NT2/D1 (cell line): ENCODE results near the gene FEM1C.
"Not testable (repeated sequence)": the region's sequence is repeated elsewhere in the genome, so short reads cannot be mapped to it uniquely, and the experiment has no call there.

Experiments used
- DNase-seq: peaks from one replicate; pipeline ENCODE4 v3.0.0-alpha.2; 2011; ENCODE audit warnings: low read depth, low spot score
- H3K27me3 ChIP-seq: 2 replicates; pipeline ENCODE4 v1.6.0; 2011; ENCODE audit warnings: mild to moderate bottlenecking; ENCODE audit not compliant: insufficient read length, insufficient read depth
- H3K36me3 ChIP-seq: 2 replicates; pipeline ENCODE4 v1.6.1; 2011; ENCODE audit warnings: mild to moderate bottlenecking, low read length, mixed read lengths; ENCODE audit not compliant: insufficient read depth, insufficient read length
- H3K4me1 ChIP-seq: 2 replicates; pipeline ENCODE4 v1.5.1; 2011; ENCODE audit not compliant: insufficient read depth, insufficient read length
- H3K4me3 ChIP-seq: 2 replicates; pipeline ENCODE4 v1.5.1; 2011; ENCODE audit warnings: low read depth; ENCODE audit not compliant: insufficient read length
- H3K9ac ChIP-seq: 2 replicates; pipeline ENCODE4 v1.6.0; 2011; ENCODE audit warnings: low read depth; ENCODE audit not compliant: insufficient read length
- H3K9me3 ChIP-seq: 2 replicates; pipeline ENCODE4 v1.5.1; 2011; ENCODE audit warnings: mild to moderate bottlenecking, low read length; ENCODE audit not compliant: insufficient read depth
- SUZ12 ChIP-seq: IDR thresholded peaks from 2 replicates; pipeline ENCODE4 v1.6.1; 2011; ENCODE audit not compliant: insufficient read length, insufficient read depth; ENCODE audit errors: extremely low read depth
- YY1 ChIP-seq: IDR thresholded peaks from 2 replicates; pipeline ENCODE4 v1.6.1; 2011; ENCODE audit not compliant: insufficient read length, insufficient read depth
- ZNF274 ChIP-seq: IDR thresholded peaks from 2 replicates; pipeline ENCODE4 v1.6.1; 2011; ENCODE audit warnings: mild to moderate bottlenecking, low read depth, low read length

Gene FEM1C

GRCh38 chr5:115487168-115487567 is 57.4 kb downstream of the FEM1C start:
- Histone ChIP-seq H3K36me3 (no peaks in the 10 kb centered on the region), H3K9me3 (no peaks in the 10 kb centered on the region), H3K9ac (no peak overlapping the region), H3K4me1 (no peaks in the 10 kb centered on the region), H3K27me3 (no peaks in the 10 kb centered on the region), H3K4me3 (no peak overlapping the region)
- no peak for DNase-seq
- no peak for TF ChIP-seq YY1
- no peak for TF ChIP-seq ZNF274
- no peak for TF ChIP-seq SUZ12

GRCh38 chr5:115486728-115487127 is 57.8 kb downstream of the FEM1C start:
- Histone ChIP-seq H3K9me3 (no peaks in the 10 kb centered on the region), H3K4me1 (no peaks in the 10 kb centered on the region), H3K27me3 (no peaks in the 10 kb centered on the region), H3K4me3 (no peak overlapping the region), H3K36me3 (no peaks in the 10 kb centered on the region), H3K9ac (no peak overlapping the region)
- no peak for DNase-seq
- no peak for TF ChIP-seq YY1

GRCh38 chr5:115484368-115484767 is 60.2 kb downstream of the FEM1C start:
- no peak overlapping the region for H3K9ac ChIP-seq
- H3K9me3 ChIP-seq, result no peaks in the 10 kb centered on the region
- no peak for DNase-seq
- no peak overlapping the region for H3K4me3 ChIP-seq
- H3K4me1 ChIP-seq, result no peaks in the 10 kb centered on the region
- TF ChIP-seq ZNF274 (no peak), YY1 (no peak), SUZ12 (no peak)
- no peaks in the 10 kb centered on the region for H3K36me3 ChIP-seq
- H3K27me3 ChIP-seq, result no peaks in the 10 kb centered on the region

GRCh38 chr5:115480900-115481299 is 63.7 kb downstream of the FEM1C start:
- no peak for DNase-seq
- Histone ChIP-seq H3K27me3 (no peaks in the 10 kb centered on the region), H3K9me3 (no peaks in the 10 kb centered on the region), H3K4me1 (no peaks in the 10 kb centered on the region), H3K36me3 (no peaks in the 10 kb centered on the region), H3K9ac (no peak overlapping the region), H3K4me3 (no peak overlapping the region)
- TF ChIP-seq ZNF274 (no peak), SUZ12 (no peak), YY1 (no peak)

- no peak overlapping the region for H3K4me3 ChIP-seq
- TF ChIP-seq ZNF274 (no peak), SUZ12 (no peak), YY1 (no peak)
- no peaks in the 10 kb centered on the region for H3K36me3 ChIP-seq
- no peak overlapping the region for H3K9ac ChIP-seq
- H3K27me3 ChIP-seq, result no peaks in the 10 kb centered on the region
- H3K9me3 ChIP-seq, result no peaks in the 10 kb centered on the region
- no peak for DNase-seq
- no peaks in the 10 kb centered on the region for H3K4me1 ChIP-seq
Observed at GRCh38 chr5:115480271-115480670, 64.3 kb downstream of the FEM1C start.

- H3K9me3 ChIP-seq, DNase-seq, H3K27me3 ChIP-seq: not testable (repeated sequence)
Observed at GRCh38 chr5:115479166-115479873, 65.3 kb downstream of the FEM1C start.

GRCh38 chr5:115478281-115478680 is 66.3 kb downstream of the FEM1C start:
- no peaks in the 10 kb centered on the region for H3K4me1 ChIP-seq
- DNase-seq, result no peak
- H3K4me3 ChIP-seq, result no peak overlapping the region
- no peak for TF ChIP-seq YY1
- no peak for TF ChIP-seq ZNF274
- H3K9me3 ChIP-seq, result no peaks in the 10 kb centered on the region
- no peaks in the 10 kb centered on the region for H3K36me3 ChIP-seq
- no peak overlapping the region for H3K9ac ChIP-seq
- no peaks in the 10 kb centered on the region for H3K27me3 ChIP-seq

More at GRCh38 chr5:115479166-115479873, 65.3 kb downstream of the FEM1C start:
- H3K9ac ChIP-seq, H3K4me1 ChIP-seq, H3K36me3 ChIP-seq, H3K4me3 ChIP-seq: not testable (repeated sequence)

GRCh38 chr5:115477581-115477980 is 67.0 kb downstream of the FEM1C start:
- TF ChIP-seq ZNF274, result no peak
- no peak for TF ChIP-seq YY1
- no peak for TF ChIP-seq SUZ12
- DNase-seq, result no peak
- no peaks in the 10 kb centered on the region for H3K36me3 ChIP-seq
- H3K9ac ChIP-seq, result no peak overlapping the region
- no peaks in the 10 kb centered on the region for H3K4me1 ChIP-seq
- H3K4me3 ChIP-seq, result no peak overlapping the region
- no peaks in the 10 kb centered on the region for H3K9me3 ChIP-seq
- H3K27me3 ChIP-seq, result no peaks in the 10 kb centered on the region
